Activated T-cell treated with anti-CD3 and anti-CD28 coated beads, Interleukin-2, amount 50 U/mL, for 4 hours (primary cell): ENCODE data around the gene ANKRD50. TPM values are rescaled to one million over a fixed set of nuclear protein-coding genes. Genes with fewer than 3 reads are reported as not detected.

Experiments
- ATAC-seq, 2 donors: fragments of 200-7000 bp; cut with Tn5 transposase; one replicate each; pipeline ENCODE4 v1.10.0; 2021
- DNase-seq: peaks from one replicate; pipeline ENCODE4 v3.0.0-alpha.2; 2020
- H3K27me3 Mint-ChIP-seq: one replicate; pipeline ENCODE4 v1.8.0; 2021; ENCODE audit warnings: low read depth, mixed read lengths
- H3K36me3 Mint-ChIP-seq: one replicate; pipeline ENCODE4 v1.8.0; 2022; ENCODE audit warnings: mixed read lengths; ENCODE audit not compliant: insufficient read depth
- H3K4me1 Mint-ChIP-seq: one replicate; pipeline ENCODE4 v1.8.0; 2021; ENCODE audit warnings: low read depth, mixed read lengths
- H3K4me3 Mint-ChIP-seq: one replicate; pipeline ENCODE4 v1.8.0; 2021; ENCODE audit warnings: mild to moderate bottlenecking, moderate library complexity, mixed read lengths
- H3K9me3 Mint-ChIP-seq: one replicate; pipeline ENCODE4 v1.8.0; 2021; ENCODE audit warnings: mixed read lengths
- total RNA-seq, 3 donors: library from RNA; stranded (reverse); gene quantifications; one replicate each; pipeline ENCODE4 v1.2.1, GENCODE V29; 2021

The ANKRD50 gene
- total RNA-seq, 3 donors from 2014 or later, result 0.20 to 0.37 (median 0.22) TPM

GRCh38 chr4:124722071-124722470, 9.5 kb upstream of the ANKRD50 start:
- Mint-ChIP-seq H3K27me3 (no peaks in the 10 kb centered on the region), H3K4me3 (no peak overlapping the region), H3K36me3 (no peaks in the 10 kb centered on the region), H3K4me1 (no peaks in the 10 kb centered on the region), H3K9me3 (no peaks in the 10 kb centered on the region)
- no peak for DNase-seq
- ATAC-seq, result no peak

GRCh38 chr4:124717101-124717500, 4.6 kb upstream of the ANKRD50 start:
- H3K9me3 Mint-ChIP-seq, result no peaks in the 10 kb centered on the region
- no peak overlapping the region for H3K4me3 Mint-ChIP-seq
- peaks cover 6% of the 10 kb centered on the region for H3K27me3 Mint-ChIP-seq
- no peak for ATAC-seq
- no peak for DNase-seq
- H3K4me1 Mint-ChIP-seq, result peaks cover 7% of the 10 kb centered on the region
- no peaks in the 10 kb centered on the region for H3K36me3 Mint-ChIP-seq

DNA sequence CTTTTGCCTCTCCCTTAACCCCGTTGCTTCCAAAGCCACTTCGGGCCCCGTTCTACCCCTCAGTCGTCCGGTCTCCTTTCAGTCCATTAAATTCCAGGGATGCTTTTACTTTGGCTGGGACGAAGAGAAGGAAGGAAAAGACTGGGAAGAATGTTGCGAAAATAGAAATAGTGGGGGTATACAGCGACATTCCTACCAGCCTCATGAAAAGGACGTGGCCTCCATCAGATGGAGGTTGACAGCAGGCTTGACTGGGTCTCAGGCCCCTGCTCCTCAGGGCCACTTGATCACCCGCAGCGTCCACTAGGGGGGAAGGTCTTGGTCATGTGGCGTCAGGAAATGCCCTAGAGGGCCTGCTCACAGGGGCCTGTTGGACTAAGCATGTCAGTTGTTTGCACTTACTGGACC, 657 bp upstream of the ANKRD50 start:
- H3K27me3 Mint-ChIP-seq, result peaks cover 6% of the 10 kb centered on the region
- no peak for ATAC-seq
- peak overlapping the region; percentile 79 for H3K4me3 Mint-ChIP-seq
- no peaks in the 10 kb centered on the region for H3K9me3 Mint-ChIP-seq
- H3K4me1 Mint-ChIP-seq, result peaks cover 7% of the 10 kb centered on the region
- H3K36me3 Mint-ChIP-seq, result no peaks in the 10 kb centered on the region
- DNase-seq, result no peak

DNA sequence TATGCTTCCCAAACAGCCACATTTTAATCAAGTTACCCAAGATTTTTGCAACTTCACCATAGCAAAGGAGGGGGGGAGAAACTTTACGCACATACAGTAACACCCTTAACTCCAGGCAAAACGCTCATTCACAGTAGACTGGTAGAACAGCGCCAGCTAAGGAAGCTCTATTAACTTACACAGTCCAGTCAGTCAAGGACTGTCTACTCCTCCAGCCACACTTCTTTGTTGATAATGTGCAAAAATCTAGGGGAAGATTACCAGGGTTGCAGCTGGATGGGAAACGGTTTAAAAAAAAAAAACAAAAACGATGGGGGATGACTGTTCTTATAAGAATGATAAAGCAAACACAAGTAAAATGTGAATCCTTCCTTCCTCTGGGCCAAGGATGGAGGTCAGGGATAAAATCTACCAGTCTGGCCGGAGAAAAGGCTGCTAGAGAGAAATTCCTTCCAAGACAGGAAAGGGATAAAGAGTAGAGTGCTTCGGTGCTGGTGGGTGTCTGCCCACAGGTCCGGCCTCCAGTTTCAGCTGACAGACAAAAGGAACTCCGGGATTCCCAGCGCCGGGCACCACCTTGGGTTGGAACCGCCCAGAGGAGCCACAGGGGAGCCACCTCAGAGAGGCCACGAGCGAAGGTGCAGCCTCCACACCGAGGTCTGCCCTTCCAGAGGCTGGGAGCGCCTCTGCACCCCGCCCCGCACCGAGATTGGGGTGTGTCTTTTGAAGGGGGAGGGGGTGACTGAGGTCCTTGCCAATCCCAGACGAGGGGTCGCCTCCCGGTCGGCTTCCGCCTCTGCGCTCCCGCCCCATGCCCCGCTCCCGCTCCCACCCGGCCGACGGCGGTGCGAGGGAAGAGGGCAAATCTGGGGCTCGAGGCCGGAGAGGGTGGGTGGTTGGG, 811 bp downstream of the ANKRD50 start:
- peaks cover 6% of the 10 kb centered on the region for H3K27me3 Mint-ChIP-seq
- no peak overlapping the region for H3K4me3 Mint-ChIP-seq
- ATAC-seq, result peak; percentile 26 to 39
- peak; percentile 5 for DNase-seq
- H3K4me1 Mint-ChIP-seq, result peaks cover 7% of the 10 kb centered on the region
- no peaks in the 10 kb centered on the region for H3K9me3 Mint-ChIP-seq
- H3K36me3 Mint-ChIP-seq, result no peaks in the 10 kb centered on the region

DNA sequence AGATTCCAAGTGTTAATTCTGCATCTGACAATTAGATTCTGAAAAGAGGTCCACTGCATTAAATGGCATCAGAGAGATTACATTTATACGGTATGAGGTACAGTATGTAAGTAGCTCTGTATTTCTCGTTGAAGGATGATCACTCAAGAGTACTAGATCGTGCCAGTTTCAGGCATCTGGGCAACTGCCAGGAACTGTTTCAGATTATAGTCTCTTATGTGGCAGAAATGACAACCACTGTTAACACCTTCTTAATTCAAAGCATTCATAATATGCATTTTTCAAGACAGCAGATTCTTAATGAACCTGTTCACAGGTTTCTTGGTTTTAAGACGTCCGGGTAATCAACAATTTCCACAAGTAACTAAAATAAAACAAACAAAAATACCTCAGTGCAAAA, 1.6 kb downstream of the ANKRD50 start:
- peaks cover 7% of the 10 kb centered on the region for H3K4me1 Mint-ChIP-seq
- no peak for ATAC-seq
- H3K27me3 Mint-ChIP-seq, result peaks cover 6% of the 10 kb centered on the region
- no peak for DNase-seq
- no peaks in the 10 kb centered on the region for H3K36me3 Mint-ChIP-seq
- no peak overlapping the region for H3K4me3 Mint-ChIP-seq
- H3K9me3 Mint-ChIP-seq, result no peaks in the 10 kb centered on the region

- H3K4me3 Mint-ChIP-seq, result no peak overlapping the region
- no peaks in the 10 kb centered on the region for H3K9me3 Mint-ChIP-seq
- H3K27me3 Mint-ChIP-seq, result peaks cover 6% of the 10 kb centered on the region
- peaks cover 7% of the 10 kb centered on the region for H3K4me1 Mint-ChIP-seq
- DNase-seq (no peak), ATAC-seq (no peak)
- no peaks in the 10 kb centered on the region for H3K36me3 Mint-ChIP-seq
Measured at GRCh38 chr4:124710015-124710741, 2.4 kb downstream of the ANKRD50 start.

DNA sequence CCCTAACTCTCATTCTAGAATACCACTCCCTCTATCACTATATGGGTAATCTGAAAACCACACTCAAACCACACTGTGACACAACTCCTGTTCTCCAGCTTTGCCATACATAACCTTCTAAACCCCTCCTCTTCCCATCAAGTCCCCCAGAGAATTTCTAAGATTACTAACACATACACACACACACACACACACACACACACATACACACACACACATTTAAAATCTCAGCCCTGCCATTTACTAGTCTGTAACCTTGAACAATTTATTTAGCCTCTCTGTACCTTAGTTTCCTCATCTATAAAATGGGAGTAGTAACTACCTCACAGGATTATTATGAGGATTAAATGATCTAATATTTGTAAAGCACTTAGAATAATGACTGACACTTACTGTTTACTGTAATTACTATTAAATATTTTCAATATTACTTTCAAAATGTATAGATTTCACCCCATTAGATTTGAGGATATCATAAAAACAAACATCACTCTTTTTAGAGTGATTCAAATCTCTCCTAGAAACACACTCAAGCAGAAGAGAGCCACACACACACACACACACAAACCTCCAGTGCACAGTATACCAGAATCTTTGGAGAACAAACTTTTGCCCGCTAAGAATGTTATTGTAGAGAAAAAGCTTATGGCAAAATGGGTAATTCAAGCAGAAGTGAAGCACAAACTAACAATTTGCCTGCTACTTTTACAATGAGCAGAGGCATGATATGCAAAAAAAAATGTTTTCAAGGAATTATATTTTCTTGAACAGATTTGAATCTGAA, 3.8 kb downstream of the ANKRD50 start:
- Mint-ChIP-seq H3K36me3 (no peaks in the 10 kb centered on the region), H3K9me3 (no peaks in the 10 kb centered on the region), H3K27me3 (peaks cover 6% of the 10 kb centered on the region), H3K4me1 (peaks cover 7% of the 10 kb centered on the region), H3K4me3 (no peak overlapping the region)
- ATAC-seq (no peak), DNase-seq (no peak)

GRCh38 chr4:124705393-124705792, 7.1 kb downstream of the ANKRD50 start:
- Mint-ChIP-seq H3K4me1 (no peaks in the 10 kb centered on the region), H3K27me3 (no peaks in the 10 kb centered on the region), H3K36me3 (no peaks in the 10 kb centered on the region), H3K9me3 (no peaks in the 10 kb centered on the region), H3K4me3 (no peak overlapping the region)
- ATAC-seq, result no peak
- no peak for DNase-seq

DNA sequence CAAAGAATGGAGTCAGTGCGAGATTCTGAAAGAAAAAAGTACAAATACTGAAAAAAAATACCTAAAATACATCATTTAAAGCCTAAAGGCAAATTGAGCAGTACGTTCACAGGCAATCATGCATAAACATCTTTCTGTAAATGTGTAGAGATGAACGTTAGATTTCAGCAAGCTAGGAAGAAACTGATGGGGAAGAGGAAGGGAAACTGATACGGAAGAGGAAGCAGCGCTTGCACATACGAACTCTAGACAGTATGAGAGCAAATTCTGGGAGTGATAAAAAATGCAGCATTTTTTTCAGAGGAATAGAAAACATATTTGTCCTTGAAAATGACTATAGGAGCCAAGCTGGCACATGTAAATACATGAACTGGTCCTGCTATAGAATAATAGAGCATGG, 9.4 kb downstream of the ANKRD50 start:
- Mint-ChIP-seq H3K27me3 (no peaks in the 10 kb centered on the region), H3K4me3 (no peak overlapping the region), H3K36me3 (no peaks in the 10 kb centered on the region), H3K9me3 (no peaks in the 10 kb centered on the region), H3K4me1 (no peaks in the 10 kb centered on the region)
- ATAC-seq, result no peak
- DNase-seq, result no peak

- no peaks in the 10 kb centered on the region for H3K27me3 Mint-ChIP-seq
- DNase-seq (no peak), ATAC-seq (no peak)
- no peaks in the 10 kb centered on the region for H3K36me3 Mint-ChIP-seq
- H3K4me1 Mint-ChIP-seq, result no peaks in the 10 kb centered on the region
- no peak overlapping the region for H3K4me3 Mint-ChIP-seq
- H3K9me3 Mint-ChIP-seq, result peaks cover 8% of the 10 kb centered on the region
Measured at GRCh38 chr4:124697441-124697840, 15.1 kb downstream of the ANKRD50 start.

DNA sequence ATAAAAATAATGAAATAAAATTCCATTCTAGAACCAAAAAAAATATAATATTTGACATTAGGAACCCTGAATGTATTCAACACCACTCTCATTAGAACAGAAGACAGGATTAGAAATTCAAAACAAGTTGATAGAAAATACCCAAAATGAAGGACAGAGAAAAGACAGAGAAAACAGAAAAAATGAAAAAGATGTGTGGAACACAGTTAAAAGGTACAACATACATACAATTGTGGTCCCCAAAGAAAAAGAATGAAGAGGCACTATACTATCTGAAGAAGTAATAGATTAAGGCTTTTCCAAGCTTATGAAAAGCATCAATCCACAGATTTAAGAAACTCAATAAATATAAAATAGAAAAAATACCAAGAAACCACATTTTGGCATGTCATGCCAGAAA, 16.4 kb downstream of the ANKRD50 start:
- H3K4me1 Mint-ChIP-seq, result no peaks in the 10 kb centered on the region
- peaks cover 8% of the 10 kb centered on the region for H3K9me3 Mint-ChIP-seq
- H3K4me3 Mint-ChIP-seq, result no peak overlapping the region
- no peaks in the 10 kb centered on the region for H3K36me3 Mint-ChIP-seq
- ATAC-seq (no peak), DNase-seq (no peak)
- no peaks in the 10 kb centered on the region for H3K27me3 Mint-ChIP-seq

- Mint-ChIP-seq H3K27me3 (no peaks in the 10 kb centered on the region), H3K9me3 (peaks cover 8% of the 10 kb centered on the region), H3K36me3 (no peaks in the 10 kb centered on the region), H3K4me3 (no peak overlapping the region), H3K4me1 (no peaks in the 10 kb centered on the region)
- no peak for DNase-seq
- ATAC-seq, result no peak
Measured at GRCh38 chr4:124694946-124695598, 17.5 kb downstream of the ANKRD50 start.

DNA sequence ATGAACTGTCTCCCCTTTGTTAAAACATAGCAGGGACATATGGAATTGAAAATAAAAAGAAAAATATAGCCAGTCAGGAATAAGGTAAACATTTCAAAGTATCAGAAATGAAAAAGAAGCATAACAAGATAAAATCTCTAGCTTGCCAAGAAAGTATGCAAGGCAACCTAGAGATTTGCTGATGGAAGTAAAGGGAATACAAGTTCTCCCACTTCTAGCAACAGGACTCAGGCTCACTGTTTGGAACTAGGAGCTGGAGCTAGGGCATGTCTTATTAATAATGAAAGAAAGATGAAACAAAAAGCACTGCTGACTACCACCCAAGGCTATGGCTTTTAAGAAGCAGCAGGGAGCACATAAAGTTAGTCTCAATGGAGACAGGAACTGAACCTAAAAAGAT, 18.2 kb downstream of the ANKRD50 start:
- Mint-ChIP-seq H3K4me1 (no peaks in the 10 kb centered on the region), H3K27me3 (no peaks in the 10 kb centered on the region), H3K36me3 (no peaks in the 10 kb centered on the region), H3K4me3 (no peak overlapping the region), H3K9me3 (peaks cover 8% of the 10 kb centered on the region)
- DNase-seq (no peak), ATAC-seq (no peak)

- ATAC-seq (no peak), DNase-seq (no peak)
- H3K36me3 Mint-ChIP-seq, result no peaks in the 10 kb centered on the region
- H3K4me1 Mint-ChIP-seq, result no peaks in the 10 kb centered on the region
- no peak overlapping the region for H3K4me3 Mint-ChIP-seq
- H3K27me3 Mint-ChIP-seq, result no peaks in the 10 kb centered on the region
- peaks cover 8% of the 10 kb centered on the region for H3K9me3 Mint-ChIP-seq
Measured at GRCh38 chr4:124691801-124692200, 20.7 kb downstream of the ANKRD50 start.
